H9 (cell line): Measurements from ENCODE around the gene VIPR1. TPM values are rescaled to one million over a fixed set of nuclear protein-coding genes. Genes with fewer than 3 reads are reported as not detected.
A peak's percentile ranks its signal among the peaks of the same experiment; 100 is the strongest.

Source experiments
- DNase-seq: peaks from one replicate; pipeline ENCODE4 v3.0.0-alpha.2; 2017
- H2AFZ ChIP-seq: one replicate; pipeline ENCODE4 v1.6.1; 2013; ENCODE audit warnings: mild to moderate bottlenecking, low read length, control low read depth, moderate library complexity
- H2AK5ac ChIP-seq: 2 replicates; pipeline ENCODE4 v1.6.1; 2013; ENCODE audit warnings: low read length, control low read depth, mixed read lengths; ENCODE audit not compliant: insufficient read length
- H2BK120ac ChIP-seq: one replicate; pipeline ENCODE4 v1.6.1; 2013; ENCODE audit warnings: low read depth, mild to moderate bottlenecking, low read length, control low read depth, inconsistent platforms; ENCODE audit not compliant: poor library complexity, severe bottlenecking
- H2BK12ac ChIP-seq: 2 replicates; pipeline ENCODE4 v1.6.1; 2013; ENCODE audit warnings: low read length, control low read depth, mixed read lengths, low read depth; ENCODE audit not compliant: insufficient read length
- H2BK15ac ChIP-seq: 2 replicates; pipeline ENCODE4 v1.6.1; 2013; ENCODE audit warnings: low read depth, low read length, control low read depth
- H2BK20ac ChIP-seq: one replicate; pipeline ENCODE4 v1.6.1; 2013; ENCODE audit warnings: low read depth, mild to moderate bottlenecking, low read length, control low read depth, inconsistent platforms; ENCODE audit not compliant: poor library complexity, severe bottlenecking
- H2BK5ac ChIP-seq: 2 replicates; pipeline ENCODE4 v1.6.1; 2013; ENCODE audit warnings: low read length, control low read depth, mixed read lengths; ENCODE audit not compliant: insufficient read length
- H3K14ac ChIP-seq: 2 replicates; pipeline ENCODE4 v1.6.1; 2013; ENCODE audit warnings: low read length, control low read depth; ENCODE audit not compliant: insufficient read depth
- H3K18ac ChIP-seq: 2 replicates; pipeline ENCODE4 v1.6.1; 2013; ENCODE audit warnings: low read depth, mild to moderate bottlenecking, mixed read lengths, low read length, control low read depth; ENCODE audit not compliant: insufficient read length
- H3K23ac ChIP-seq: 2 replicates; pipeline ENCODE4 v1.6.1; 2013; ENCODE audit warnings: low read length, control low read depth, mixed read lengths, low read depth; ENCODE audit not compliant: insufficient read length
- H3K23me2 ChIP-seq: 2 replicates; pipeline ENCODE4 v1.6.1; 2013; ENCODE audit warnings: low read depth, mild to moderate bottlenecking, mixed read lengths, low read length, control low read depth; ENCODE audit not compliant: insufficient read length, poor library complexity, severe bottlenecking
- H3K27ac ChIP-seq: 2 replicates; pipeline ENCODE4 v1.5.1; 2013; ENCODE audit warnings: low read length, control low read depth, mixed read lengths, low read depth; ENCODE audit not compliant: insufficient read length
- H3K27me3 ChIP-seq: 2 replicates; pipeline ENCODE4 v1.6.1; 2013; ENCODE audit warnings: low read length, control low read depth, inconsistent platforms; ENCODE audit not compliant: insufficient read depth
- H3K4ac ChIP-seq: 2 replicates; pipeline ENCODE4 v1.6.1; 2013; ENCODE audit warnings: low read depth, mild to moderate bottlenecking, control low read depth, inconsistent platforms, low read length, moderate library complexity
- H3K4me1 ChIP-seq: 2 replicates; pipeline ENCODE4 v1.6.1; 2013; ENCODE audit warnings: low read length, control low read depth, inconsistent platforms; ENCODE audit not compliant: insufficient read depth
- H3K4me2 ChIP-seq: 2 replicates; pipeline ENCODE4 v1.6.1; 2013; ENCODE audit warnings: low read length, control low read depth, mixed read lengths; ENCODE audit not compliant: insufficient read length, insufficient read depth
- H3K56ac ChIP-seq: 2 replicates; pipeline ENCODE4 v1.6.1; 2013; ENCODE audit warnings: low read depth, mild to moderate bottlenecking, mixed read lengths, low read length, control low read depth; ENCODE audit not compliant: insufficient read length
- H3K79me1 ChIP-seq: 2 replicates; pipeline ENCODE4 v1.6.1; 2013; ENCODE audit warnings: low read depth, mild to moderate bottlenecking, moderate library complexity, low read length, control low read depth, inconsistent platforms; ENCODE audit not compliant: insufficient read depth, poor library complexity, severe bottlenecking
- H3K79me2 ChIP-seq: 2 replicates; pipeline ENCODE4 v1.6.1; 2013; ENCODE audit warnings: low read length, control low read depth, inconsistent platforms; ENCODE audit not compliant: insufficient read depth
- H3K9ac ChIP-seq: 2 replicates; pipeline ENCODE4 v1.6.1; 2013; ENCODE audit warnings: low read length, control low read depth, mixed read lengths; ENCODE audit not compliant: insufficient read length; ENCODE audit errors: extremely low read depth
- H3K9me3 ChIP-seq: one replicate; pipeline ENCODE4 v1.6.1; 2013; ENCODE audit warnings: low read depth, low read length, inconsistent platforms; ENCODE audit not compliant: control insufficient read depth
- H3T11ph ChIP-seq: one replicate; pipeline ENCODE4 v1.6.1; 2013; ENCODE audit warnings: mild to moderate bottlenecking, low read length, control low read depth, inconsistent platforms
- H4K20me1 ChIP-seq: one replicate; pipeline ENCODE4 v1.6.1; 2013; ENCODE audit not compliant: control insufficient read depth, insufficient read length, insufficient read depth
- H4K5ac ChIP-seq: 2 replicates; pipeline ENCODE4 v1.6.1; 2013; ENCODE audit warnings: low read depth, mild to moderate bottlenecking, mixed read lengths, low read length, control low read depth; ENCODE audit not compliant: insufficient read length
- H4K8ac ChIP-seq: replicated peaks from 2 replicates; pipeline ENCODE4 v1.6.1; 2013; ENCODE audit warnings: low read length, control low read depth, mixed read lengths, low read depth; ENCODE audit not compliant: insufficient read length
- H4K91ac ChIP-seq: 2 replicates; pipeline ENCODE4 v1.6.1; 2013; ENCODE audit warnings: low read depth, mild to moderate bottlenecking, moderate library complexity, mixed read lengths, low read length, control low read depth; ENCODE audit not compliant: insufficient read length
- H3K27ac Mint-ChIP-seq, 3 experiments: 2 replicates in 2 of 3; 3 replicates in 1 of 3; pipeline ENCODE4 v1.8.0; 2020 to 2021; ENCODE audit warnings: mixed read lengths in 3 of 3, mild to moderate bottlenecking in 1 of 3, moderate library complexity in 1 of 3
- H3K27me3 Mint-ChIP-seq: 2 replicates; pipeline ENCODE4 v1.8.0; 2021; ENCODE audit warnings: low read depth, mild to moderate bottlenecking, moderate library complexity, mixed read lengths
- H3K36me3 Mint-ChIP-seq, 3 experiments: 2 replicates in 2 of 3; 3 replicates in 1 of 3; pipeline ENCODE4 v1.8.0; 2020 to 2021; ENCODE audit warnings: low read depth in 3 of 3, mixed read lengths in 3 of 3; ENCODE audit not compliant: insufficient read depth in 1 of 3
- H3K4me1 Mint-ChIP-seq, 2 experiments: 2 replicates each; pipeline ENCODE4 v1.8.0; 2020; ENCODE audit warnings: mixed read lengths in 2 of 2
- H3K4me3 Mint-ChIP-seq, 2 experiments: 2 replicates in 1 of 2; 3 replicates in 1 of 2; pipeline ENCODE4 v1.8.0; 2020 to 2021; ENCODE audit warnings: mild to moderate bottlenecking in 2 of 2, mixed read lengths in 2 of 2, moderate library complexity in 1 of 2
- H3K9me3 Mint-ChIP-seq, 2 experiments: 2 replicates in 1 of 2; 3 replicates in 1 of 2; pipeline ENCODE4 v1.8.0; 2020; ENCODE audit warnings: mild to moderate bottlenecking in 2 of 2, mixed read lengths in 2 of 2, moderate library complexity in 1 of 2
- WGBS: extraction: QIAGEN DNeasy Blood & Tissue Kit; methylation state at CpG from one replicate; pipeline ENCODE4 v1.1.7; 2013; ENCODE audit warnings: missing lambda C conversion rate, low lambda C conversion rate, mixed read lengths; ENCODE audit not compliant: insufficient read length; ENCODE audit errors: extremely low coverage; 5-methylcytosine and 5-hydroxymethylcytosine counted together
- total RNA-seq: library from RNA; stranded (reverse); gene quantifications from 2 replicates; pipeline ENCODE4 v1.2.1, GENCODE V29; 2021
- TF ChIP-seq, protein P1 (sequence below): fragments of 200-600 bp; sonication (generic); conservative IDR thresholded peaks from 3 replicates; pipeline ENCODE4 v1.8.0; 2021; ENCODE audit warnings: antibody characterized with exemption, mild to moderate bottlenecking

The VIPR1 gene
- total RNA-seq, 1 experiment from 2014 or later = 6.5 TPM

DNA sequence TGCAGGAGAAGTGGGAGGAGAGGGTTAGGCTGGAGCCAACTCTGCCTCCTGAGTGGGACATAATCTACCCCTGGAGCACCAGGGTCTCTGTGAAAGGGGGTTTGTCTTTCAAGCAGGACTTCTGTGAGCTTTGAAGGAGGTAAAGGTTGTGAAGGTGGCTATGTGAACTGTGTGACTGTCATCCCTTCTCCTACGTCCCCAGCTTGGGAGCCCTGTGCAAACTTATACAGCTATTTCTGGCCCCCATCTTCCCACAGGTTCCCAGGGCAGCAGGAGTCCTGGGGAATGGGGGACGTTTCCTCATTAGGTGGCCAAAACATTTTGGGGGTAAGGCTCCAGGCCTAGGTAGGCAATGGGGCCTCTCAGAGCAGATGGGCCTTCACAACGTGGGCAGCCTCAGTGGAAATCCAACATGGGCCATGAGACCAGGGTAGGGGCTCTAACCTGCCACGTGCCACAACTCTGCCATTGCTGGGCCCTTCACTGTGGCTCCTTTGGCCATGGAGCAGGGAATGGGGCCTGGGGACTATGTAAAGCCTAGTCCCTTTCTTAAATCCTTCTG is 3.5 kb downstream of the VIPR1 start:
- H2BK12ac ChIP-seq = no peak overlapping the region
- H3K36me3 Mint-ChIP-seq = no peaks in the 10 kb centered on the region; a peak in 1 of 7 replicates
- no peak overlapping the region for H3K56ac ChIP-seq
- no peak overlapping the region for H2BK20ac ChIP-seq
- no peak overlapping the region for H3K4me3 Mint-ChIP-seq
- peaks cover 36 to 43% of the 10 kb centered on the region in 2 experiments for H3K4me1 Mint-ChIP-seq
- H3K14ac ChIP-seq = no peak overlapping the region
- no peaks in the 10 kb centered on the region for H3K79me2 ChIP-seq
- H2AK5ac ChIP-seq = no peak overlapping the region
- H3K27ac ChIP-seq = no peak overlapping the region
- WGBS = no CpG with 5 or more reads among the region's 4 CpGs
- H3K9ac ChIP-seq = no peak overlapping the region
- no peak overlapping the region for H4K8ac ChIP-seq
- H3K4me2 ChIP-seq = no peak overlapping the region
- no peak overlapping the region for H4K5ac ChIP-seq
- no peak overlapping the region for H3K4ac ChIP-seq
- peaks cover 16% of the 10 kb centered on the region for H3K23me2 ChIP-seq
- H2BK5ac ChIP-seq = no peak overlapping the region
- no peak overlapping the region for H3K18ac ChIP-seq
- no peaks in the 10 kb centered on the region for H3K9me3 ChIP-seq
- H4K20me1 ChIP-seq = no peaks in the 10 kb centered on the region
- peaks cover 31% of the 10 kb centered on the region for H3K27me3 Mint-ChIP-seq
- TF ChIP-seq, protein P1, sequence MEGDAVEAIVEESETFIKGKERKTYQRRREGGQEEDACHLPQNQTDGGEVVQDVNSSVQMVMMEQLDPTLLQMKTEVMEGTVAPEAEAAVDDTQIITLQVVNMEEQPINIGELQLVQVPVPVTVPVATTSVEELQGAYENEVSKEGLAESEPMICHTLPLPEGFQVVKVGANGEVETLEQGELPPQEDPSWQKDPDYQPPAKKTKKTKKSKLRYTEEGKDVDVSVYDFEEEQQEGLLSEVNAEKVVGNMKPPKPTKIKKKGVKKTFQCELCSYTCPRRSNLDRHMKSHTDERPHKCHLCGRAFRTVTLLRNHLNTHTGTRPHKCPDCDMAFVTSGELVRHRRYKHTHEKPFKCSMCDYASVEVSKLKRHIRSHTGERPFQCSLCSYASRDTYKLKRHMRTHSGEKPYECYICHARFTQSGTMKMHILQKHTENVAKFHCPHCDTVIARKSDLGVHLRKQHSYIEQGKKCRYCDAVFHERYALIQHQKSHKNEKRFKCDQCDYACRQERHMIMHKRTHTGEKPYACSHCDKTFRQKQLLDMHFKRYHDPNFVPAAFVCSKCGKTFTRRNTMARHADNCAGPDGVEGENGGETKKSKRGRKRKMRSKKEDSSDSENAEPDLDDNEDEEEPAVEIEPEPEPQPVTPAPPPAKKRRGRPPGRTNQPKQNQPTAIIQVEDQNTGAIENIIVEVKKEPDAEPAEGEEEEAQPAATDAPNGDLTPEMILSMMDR = no peak
- DNase-seq = peak; percentile 15
- no peak overlapping the region for H2AFZ ChIP-seq
- no peak overlapping the region for H3T11ph ChIP-seq
- no peak overlapping the region for H3K23ac ChIP-seq
- peaks cover 7% of the 10 kb centered on the region; the same call in 1 of the 2 replicates for H3K4me1 ChIP-seq
- H4K91ac ChIP-seq = no peak overlapping the region
- H2BK120ac ChIP-seq = no peak overlapping the region
- no peak overlapping the region for H2BK15ac ChIP-seq
- peaks cover 10% of the 10 kb centered on the region; the same call in 1 of the 2 replicates for H3K27me3 ChIP-seq
- no peak overlapping the region for H3K27ac Mint-ChIP-seq
- no peaks in the 10 kb centered on the region for H3K79me1 ChIP-seq
- no peaks in the 10 kb centered on the region for H3K9me3 Mint-ChIP-seq
